AG09309 (cell line): ENCODE measurements around the gene MRPL16.

Experiments used
- DNase-seq: peaks from one replicate; pipeline ENCODE4 v3.0.0-alpha.2; 2010; ENCODE audit warnings: low read depth
- H3K4me3 ChIP-seq: 2 replicates; pipeline ENCODE4 v1.5.1; 2011; ENCODE audit warnings: mild to moderate bottlenecking, low read depth, low read length, moderate library complexity; ENCODE audit not compliant: control insufficient read depth
- TF ChIP-seq, protein P1 (sequence below): IDR thresholded peaks from 2 replicates; pipeline ENCODE4 v1.5.1; 2011; ENCODE audit warnings: mild to moderate bottlenecking, low read depth, low read length, inconsistent platforms; ENCODE audit not compliant: insufficient read depth, control insufficient read depth; ENCODE audit errors: missing control alignments

MRPL16 gene

DNA sequence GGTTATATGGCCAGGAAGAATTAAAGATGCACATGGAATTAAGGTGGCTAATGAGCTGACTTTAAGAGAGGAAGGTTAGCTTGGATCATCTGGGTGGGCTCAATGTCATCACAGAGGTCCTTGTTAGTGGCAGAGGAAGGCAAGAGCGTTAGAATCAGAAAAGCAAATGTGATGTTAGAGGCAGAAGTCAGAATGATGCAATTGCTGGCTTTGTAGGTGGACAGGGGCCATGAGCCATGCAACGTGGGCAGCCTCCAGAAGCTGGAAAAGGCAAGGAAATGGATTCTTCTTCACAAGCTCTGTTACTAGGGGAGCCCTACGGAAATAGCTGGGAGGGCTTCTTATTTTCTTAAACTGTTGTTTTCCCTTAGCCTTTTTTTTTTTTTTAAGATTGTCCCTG is 37.0 kb upstream of the MRPL16 start:
- H3K4me3 ChIP-seq, result no peak overlapping the region
- TF ChIP-seq, protein P1, sequence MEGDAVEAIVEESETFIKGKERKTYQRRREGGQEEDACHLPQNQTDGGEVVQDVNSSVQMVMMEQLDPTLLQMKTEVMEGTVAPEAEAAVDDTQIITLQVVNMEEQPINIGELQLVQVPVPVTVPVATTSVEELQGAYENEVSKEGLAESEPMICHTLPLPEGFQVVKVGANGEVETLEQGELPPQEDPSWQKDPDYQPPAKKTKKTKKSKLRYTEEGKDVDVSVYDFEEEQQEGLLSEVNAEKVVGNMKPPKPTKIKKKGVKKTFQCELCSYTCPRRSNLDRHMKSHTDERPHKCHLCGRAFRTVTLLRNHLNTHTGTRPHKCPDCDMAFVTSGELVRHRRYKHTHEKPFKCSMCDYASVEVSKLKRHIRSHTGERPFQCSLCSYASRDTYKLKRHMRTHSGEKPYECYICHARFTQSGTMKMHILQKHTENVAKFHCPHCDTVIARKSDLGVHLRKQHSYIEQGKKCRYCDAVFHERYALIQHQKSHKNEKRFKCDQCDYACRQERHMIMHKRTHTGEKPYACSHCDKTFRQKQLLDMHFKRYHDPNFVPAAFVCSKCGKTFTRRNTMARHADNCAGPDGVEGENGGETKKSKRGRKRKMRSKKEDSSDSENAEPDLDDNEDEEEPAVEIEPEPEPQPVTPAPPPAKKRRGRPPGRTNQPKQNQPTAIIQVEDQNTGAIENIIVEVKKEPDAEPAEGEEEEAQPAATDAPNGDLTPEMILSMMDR, result no peak
- no peak for DNase-seq

GRCh38 chr11:59846556-59846955 is 36.0 kb upstream of the MRPL16 start:
- no peak for DNase-seq
- TF ChIP-seq, protein P1, result no peak
- no peak overlapping the region for H3K4me3 ChIP-seq

DNA sequence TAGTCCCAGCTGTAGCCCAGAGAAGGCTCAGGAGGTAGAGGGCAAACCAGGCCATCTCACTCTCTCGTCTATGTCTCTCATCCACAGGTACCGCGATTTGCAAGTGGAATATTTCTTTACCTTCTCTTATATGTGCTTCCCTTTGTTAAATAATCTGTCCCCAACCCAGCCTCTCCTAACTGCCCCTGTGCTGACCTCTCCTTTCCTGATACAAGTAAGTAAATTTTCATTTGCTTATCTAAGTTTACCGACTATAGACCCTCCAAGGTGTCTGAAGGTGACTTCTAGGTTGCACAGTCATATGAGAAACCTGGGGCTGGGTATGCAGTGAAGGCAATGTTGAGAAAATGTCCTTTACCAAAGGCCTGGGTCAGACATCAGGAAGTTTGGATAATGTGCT is 34.8 kb upstream of the MRPL16 start, which contains the start of gene CBLIF:
CBLIF (minus strand) TSS at position 101 of the 400 bp plus-strand sequence; CDS start at position 55, 46 bp downstream.
- no peak for DNase-seq
- H3K4me3 ChIP-seq, result no peak within 1 kb of the TSS
- TF ChIP-seq, protein P1, result no peak

GRCh38 chr11:59842316-59842715 is 31.7 kb upstream of the MRPL16 start:
- DNase-seq, result no peak
- TF ChIP-seq, protein P1, result no peak
- no peak overlapping the region for H3K4me3 ChIP-seq

- no peak for DNase-seq
- TF ChIP-seq, protein P1, result no peak
- no peak overlapping the region for H3K4me3 ChIP-seq
Measured at GRCh38 chr11:59841514-59841913, 30.9 kb upstream of the MRPL16 start.

DNA sequence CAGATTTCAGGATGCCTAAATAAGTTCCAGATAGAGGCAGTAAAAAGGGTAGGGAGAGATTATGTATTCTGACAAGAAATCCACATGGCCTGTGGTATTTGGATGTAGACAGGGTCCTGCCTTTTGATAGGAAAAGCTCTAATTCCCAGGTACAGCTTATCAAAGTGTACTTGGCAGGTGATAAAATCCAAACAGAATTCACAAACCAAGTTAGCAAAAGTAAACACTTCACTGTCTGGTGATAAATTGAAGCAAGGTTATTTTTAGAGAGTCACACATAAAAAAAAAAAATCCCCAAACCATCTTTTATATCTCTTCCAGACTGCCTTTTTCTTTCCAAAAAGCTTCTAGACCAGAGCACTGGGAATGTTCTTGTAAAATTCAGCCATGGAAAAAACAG is 29.0 kb upstream of the MRPL16 start:
- TF ChIP-seq, protein P1, result no peak
- DNase-seq, result no peak
- H3K4me3 ChIP-seq, result no peak overlapping the region

DNA sequence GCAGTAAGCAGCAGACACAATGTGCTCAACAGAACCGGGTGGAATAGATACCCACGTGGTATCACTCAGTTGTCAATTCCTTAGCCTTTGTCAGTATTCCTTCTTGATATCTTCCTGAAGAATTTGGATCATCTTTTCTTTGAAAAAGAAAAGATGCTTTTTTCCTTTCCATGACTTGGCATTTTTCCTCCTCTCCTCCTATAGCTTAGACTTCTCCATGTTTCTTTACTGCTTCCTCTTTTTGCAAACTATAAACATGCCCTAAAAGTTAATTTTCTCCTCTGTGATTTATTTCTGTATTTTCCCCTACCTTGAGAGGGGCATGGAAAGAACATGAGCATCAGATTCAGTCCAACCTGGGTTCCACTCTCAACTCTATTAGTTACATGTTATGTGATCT is 23.0 kb upstream of the MRPL16 start:
- TF ChIP-seq, protein P1, result no peak
- no peak overlapping the region for H3K4me3 ChIP-seq
- DNase-seq, result no peak
